Measurements from ENCODE around the gene BMP7.
"Not testable (repeated sequence)": the region's sequence is repeated elsewhere in the genome, so short reads cannot be mapped to it uniquely, and the experiment has no call there.

Gene BMP7

GRCh38 chr20:57159945-57160610 is 106.4 kb downstream of the BMP7 start:
- no peak for TF ChIP-seq ZNF274 (IDR thresholded peaks at IDR 0.05; ENCODE audit: low read depth, low read length)
- no peak overlapping the region for H3K4me3 ChIP-seq (ENCODE audit: low read length)

- H3K4me3 ChIP-seq (ENCODE audit: low read length) = no peak overlapping the region
- TF ChIP-seq ZNF274 (IDR thresholded peaks at IDR 0.05; ENCODE audit: low read depth, low read length) = no peak
These were observed 107.1 kb downstream of the BMP7 start for GRCh38 chr20:57159193-57159851.

- no peak overlapping the region for H3K4me3 ChIP-seq (ENCODE audit: low read length)
- TF ChIP-seq ZNF274 (IDR thresholded peaks at IDR 0.05; ENCODE audit: low read depth, low read length) = no peak
These were observed 108.0 kb downstream of the BMP7 start for GRCh38 chr20:57158474-57158873.

- not testable (repeated sequence) for H3K4me3 ChIP-seq (ENCODE audit: low read length)
These were observed 108.7 kb downstream of the BMP7 start for GRCh38 chr20:57157787-57158186.

- no peak overlapping the region for H3K4me3 ChIP-seq (ENCODE audit: low read length)
These were observed 109.2 kb downstream of the BMP7 start for GRCh38 chr20:57157106-57157691.

GRCh38 chr20:57156011-57156729 is 110.3 kb downstream of the BMP7 start:
- TF ChIP-seq ZNF274 (IDR thresholded peaks at IDR 0.05; ENCODE audit: low read depth, low read length) = no peak
- H3K4me3 ChIP-seq (ENCODE audit: low read length) = no peak overlapping the region

More at GRCh38 chr20:57157106-57157691, 109.2 kb downstream of the BMP7 start:
- TF ChIP-seq ZNF274 (IDR thresholded peaks at IDR 0.05; ENCODE audit: low read depth, low read length) = no peak

- no peak for TF ChIP-seq ZNF274 (IDR thresholded peaks at IDR 0.05; ENCODE audit: low read depth, low read length)
- H3K4me3 ChIP-seq (ENCODE audit: low read length) = no peak overlapping the region
These were observed 111.0 kb downstream of the BMP7 start for GRCh38 chr20:57155415-57155814.

GRCh38 chr20:57153238-57153905 is 113.1 kb downstream of the BMP7 start:
- no peak overlapping the region for H3K4me3 ChIP-seq (ENCODE audit: low read length)
- TF ChIP-seq ZNF274 (IDR thresholded peaks at IDR 0.05; ENCODE audit: low read depth, low read length) = no peak

- no peak for TF ChIP-seq ZNF274 (IDR thresholded peaks at IDR 0.05; ENCODE audit: low read depth, low read length)
- no peak overlapping the region for H3K4me3 ChIP-seq (ENCODE audit: low read length)
These were observed 113.9 kb downstream of the BMP7 start for GRCh38 chr20:57152557-57152956.

GRCh38 chr20:57150559-57150958 is 115.9 kb downstream of the BMP7 start:
- TF ChIP-seq ZNF274 (IDR thresholded peaks at IDR 0.05; ENCODE audit: low read depth, low read length) = no peak
- no peak overlapping the region for H3K4me3 ChIP-seq (ENCODE audit: low read length)

- no peak overlapping the region for H3K4me3 ChIP-seq (ENCODE audit: low read length)
- no peak for TF ChIP-seq ZNF274 (IDR thresholded peaks at IDR 0.05; ENCODE audit: low read depth, low read length)
These were observed 118.2 kb downstream of the BMP7 start for GRCh38 chr20:57148263-57148662.

- H3K4me3 ChIP-seq (ENCODE audit: low read length) = no peak overlapping the region
- no peak for TF ChIP-seq ZNF274 (IDR thresholded peaks at IDR 0.05; ENCODE audit: low read depth, low read length)
These were observed 119.3 kb downstream of the BMP7 start for GRCh38 chr20:57147185-57147584.

GRCh38 chr20:57146155-57146554 is 120.3 kb downstream of the BMP7 start:
- TF ChIP-seq ZNF274 (IDR thresholded peaks at IDR 0.05; ENCODE audit: low read depth, low read length) = no peak
- H3K4me3 ChIP-seq (ENCODE audit: low read length) = no peak overlapping the region

GRCh38 chr20:57145089-57145631 is 121.3 kb downstream of the BMP7 start:
- TF ChIP-seq ZNF274 (IDR thresholded peaks at IDR 0.05; ENCODE audit: low read depth, low read length) = no peak
- H3K4me3 ChIP-seq (ENCODE audit: low read length) = no peak overlapping the region

All from GM08714 (cell line).